ENCODE data around the gene ARHGDIG. TPM values are rescaled to one million over a fixed set of nuclear protein-coding genes. Genes with fewer than 3 reads are reported as not detected.

ARHGDIG gene
- total RNA-seq, 1 donor from 2014 or later: 0.29 TPM

GRCh38 chr16:301235-301634 is 20.8 kb downstream of the ARHGDIG start:
- DNase-seq (ENCODE audit: low read depth): no peak
- TF ChIP-seq, protein P1, sequence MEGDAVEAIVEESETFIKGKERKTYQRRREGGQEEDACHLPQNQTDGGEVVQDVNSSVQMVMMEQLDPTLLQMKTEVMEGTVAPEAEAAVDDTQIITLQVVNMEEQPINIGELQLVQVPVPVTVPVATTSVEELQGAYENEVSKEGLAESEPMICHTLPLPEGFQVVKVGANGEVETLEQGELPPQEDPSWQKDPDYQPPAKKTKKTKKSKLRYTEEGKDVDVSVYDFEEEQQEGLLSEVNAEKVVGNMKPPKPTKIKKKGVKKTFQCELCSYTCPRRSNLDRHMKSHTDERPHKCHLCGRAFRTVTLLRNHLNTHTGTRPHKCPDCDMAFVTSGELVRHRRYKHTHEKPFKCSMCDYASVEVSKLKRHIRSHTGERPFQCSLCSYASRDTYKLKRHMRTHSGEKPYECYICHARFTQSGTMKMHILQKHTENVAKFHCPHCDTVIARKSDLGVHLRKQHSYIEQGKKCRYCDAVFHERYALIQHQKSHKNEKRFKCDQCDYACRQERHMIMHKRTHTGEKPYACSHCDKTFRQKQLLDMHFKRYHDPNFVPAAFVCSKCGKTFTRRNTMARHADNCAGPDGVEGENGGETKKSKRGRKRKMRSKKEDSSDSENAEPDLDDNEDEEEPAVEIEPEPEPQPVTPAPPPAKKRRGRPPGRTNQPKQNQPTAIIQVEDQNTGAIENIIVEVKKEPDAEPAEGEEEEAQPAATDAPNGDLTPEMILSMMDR (conservative IDR thresholded peaks at IDR 0.05; ENCODE audit: low read depth, low read length): no peak
- H3K4me3 ChIP-seq (ENCODE audit: low read depth, low read length): no peak overlapping the region

DNA sequence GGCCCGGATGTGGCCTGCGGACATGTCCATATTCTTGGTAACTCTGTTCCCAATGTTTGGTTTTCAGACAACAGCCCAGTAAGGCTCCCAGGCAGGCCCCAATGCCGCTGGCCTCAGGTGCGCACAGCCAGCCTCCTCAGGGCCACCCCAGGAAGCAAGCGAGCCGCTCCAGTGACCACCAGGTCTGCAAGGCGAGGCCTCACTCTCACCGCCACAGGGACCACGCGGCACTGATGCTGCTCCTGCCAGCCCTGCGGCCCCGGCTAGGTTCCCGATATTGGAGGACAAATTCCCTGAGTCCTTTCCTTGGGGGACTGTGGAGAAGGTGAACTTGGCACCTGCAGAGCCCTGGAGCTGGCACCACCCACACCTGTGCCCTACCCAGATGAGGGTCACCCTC is 21.6 kb downstream of the ARHGDIG start:
- no peak for DNase-seq (ENCODE audit: low read depth)
- H3K4me3 ChIP-seq (ENCODE audit: low read depth, low read length): no peak overlapping the region
- TF ChIP-seq, protein P1 (conservative IDR thresholded peaks at IDR 0.05; ENCODE audit: low read depth, low read length): no peak

DNA sequence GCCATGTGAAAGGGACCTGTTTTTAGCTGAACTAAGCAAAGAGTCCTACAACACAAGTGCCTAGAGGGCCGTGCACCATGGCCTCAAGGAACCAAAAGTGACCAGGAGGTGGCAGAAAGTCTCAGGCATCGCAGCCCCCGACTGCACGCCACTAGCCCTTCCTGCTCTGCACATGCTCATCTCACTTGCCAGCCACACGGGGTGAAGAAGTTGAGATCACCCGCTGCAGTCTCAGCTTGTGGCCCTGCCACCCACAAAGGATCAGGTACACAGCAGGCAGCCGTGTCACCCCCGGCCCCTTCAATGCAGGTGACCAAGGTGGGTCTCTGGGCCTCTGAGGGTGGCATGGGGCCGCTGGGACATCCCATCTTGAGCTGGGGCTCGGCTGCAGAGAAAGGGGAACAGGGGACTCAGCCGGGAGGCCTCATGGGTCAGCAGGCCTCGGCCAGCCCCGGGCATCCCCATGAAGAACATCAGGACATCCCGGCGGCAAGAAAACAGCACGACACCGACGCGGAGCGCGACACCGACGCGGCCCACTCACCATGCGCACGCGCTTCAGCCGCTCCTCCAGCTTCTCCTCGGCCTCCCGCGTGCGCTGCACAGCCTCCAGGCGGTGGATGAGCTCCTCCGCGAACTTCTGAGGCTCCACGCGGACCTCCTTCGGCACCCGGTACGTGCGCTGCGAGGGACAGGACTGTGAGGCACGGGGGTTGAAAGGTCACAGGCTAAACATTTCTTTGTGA is 23.5 kb downstream of the ARHGDIG start:
- DNase-seq (ENCODE audit: low read depth): no peak
- TF ChIP-seq, protein P1 (conservative IDR thresholded peaks at IDR 0.05; ENCODE audit: low read depth, low read length): no peak
- no peak overlapping the region for H3K4me3 ChIP-seq (ENCODE audit: low read depth, low read length)

- no peak for DNase-seq (ENCODE audit: low read depth)
- H3K4me3 ChIP-seq (ENCODE audit: low read depth, low read length): no peak overlapping the region
- TF ChIP-seq, protein P1 (conservative IDR thresholded peaks at IDR 0.05; ENCODE audit: low read depth, low read length): no peak
Measured at GRCh38 chr16:305916-306626, 25.7 kb downstream of the ARHGDIG start.

DNA sequence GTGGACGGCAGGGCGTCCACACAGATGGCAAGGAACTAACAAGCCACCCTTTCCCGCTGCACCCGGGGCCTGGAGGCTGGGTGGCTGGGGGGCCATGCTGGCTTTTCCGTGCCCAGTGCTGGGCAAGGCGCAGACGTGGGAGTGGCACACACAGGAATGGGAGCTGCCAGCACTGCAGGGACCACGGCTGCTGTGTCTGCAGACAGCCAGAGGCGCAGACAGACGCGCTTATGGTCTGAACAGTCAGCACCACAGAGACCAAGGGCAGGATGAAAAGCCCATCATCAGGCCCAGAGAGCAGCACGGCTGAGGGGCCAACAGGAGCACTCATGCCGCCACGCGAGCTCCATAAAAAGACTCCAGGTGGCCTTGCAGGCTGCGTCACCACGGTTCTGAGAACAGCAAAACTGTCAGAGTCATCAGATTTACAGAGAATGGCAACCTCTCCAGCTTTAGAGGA is 26.6 kb downstream of the ARHGDIG start:
- DNase-seq (ENCODE audit: low read depth): no peak
- TF ChIP-seq, protein P1 (conservative IDR thresholded peaks at IDR 0.05; ENCODE audit: low read depth, low read length): no peak
- H3K4me3 ChIP-seq (ENCODE audit: low read depth, low read length): no peak overlapping the region

DNA sequence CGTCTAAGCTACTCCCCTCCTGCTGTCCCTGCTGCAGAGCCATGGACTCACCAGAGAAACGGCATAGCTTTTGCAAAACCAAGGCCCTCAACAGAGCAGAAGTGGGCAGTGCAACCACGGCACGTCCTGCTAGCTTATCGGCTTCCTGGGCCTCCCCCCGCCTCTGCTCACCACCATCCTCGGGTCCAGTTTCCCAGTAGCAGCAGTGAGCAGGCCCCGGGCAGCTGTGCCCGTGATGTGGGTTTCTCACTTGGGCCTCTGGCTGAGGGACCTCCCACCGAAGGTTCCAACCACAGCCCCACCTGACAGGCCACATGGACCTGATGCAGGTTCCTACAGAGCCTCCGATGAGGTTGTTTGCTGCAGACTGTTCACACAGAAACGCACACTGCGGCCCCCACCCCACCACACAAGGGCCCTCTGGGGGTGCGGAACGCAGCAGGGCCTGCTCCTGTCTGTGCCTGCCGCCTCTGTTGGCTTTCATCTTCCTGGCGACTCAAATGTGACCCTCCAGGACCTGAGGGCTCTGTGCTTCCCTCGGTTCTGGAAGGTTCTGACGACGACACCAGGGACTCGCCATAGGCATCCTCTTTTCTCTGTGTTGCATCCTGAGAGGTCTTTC is 27.4 kb downstream of the ARHGDIG start:
- DNase-seq (ENCODE audit: low read depth): no peak
- no peak overlapping the region for H3K4me3 ChIP-seq (ENCODE audit: low read depth, low read length)
- TF ChIP-seq, protein P1 (conservative IDR thresholded peaks at IDR 0.05; ENCODE audit: low read depth, low read length): no peak
